Fibroblast of the conjunctiva (primary cell): ENCODE data around the gene IL36RN.

ENCODE experiments used
- DNase-seq: peaks from one replicate; pipeline ENCODE4 v3.0.0-alpha.2; 2010; ENCODE audit warnings: low read depth

Gene IL36RN

GRCh38 chr2:113102133-113102532 is 43.1 kb downstream of the IL36RN start:
- DNase-seq: no peak

GRCh38 chr2:113103277-113103676 is 44.3 kb downstream of the IL36RN start:
- DNase-seq: no peak

GRCh38 chr2:113104054-113104611 is 45.1 kb downstream of the IL36RN start:
- no peak for DNase-seq

GRCh38 chr2:113105047-113105785 is 46.2 kb downstream of the IL36RN start:
- DNase-seq: peak; percentile 16

- no peak for DNase-seq
Observed at GRCh38 chr2:113111121-113111520, 52.1 kb downstream of the IL36RN start.

GRCh38 chr2:113111823-113112287 is 52.9 kb downstream of the IL36RN start:
- DNase-seq: no peak

GRCh38 chr2:113112441-113112840 is 53.4 kb downstream of the IL36RN start:
- DNase-seq: no peak

GRCh38 chr2:113112871-113113270 is 53.9 kb downstream of the IL36RN start:
- no peak for DNase-seq

- DNase-seq: no peak
Observed at GRCh38 chr2:113113807-113114206, 54.8 kb downstream of the IL36RN start.
